GM10266 (cell line): ENCODE data around the gene ZDHHC1.

ENCODE experiments used
- DNase-seq: peaks from one replicate; pipeline ENCODE4 v3.0.0; 2012; ENCODE audit errors: extremely low spot score
- TF ChIP-seq, protein P1 (sequence below): IDR thresholded peaks from 2 replicates; pipeline ENCODE4 v1.5.1; 2012; ENCODE audit warnings: mild to moderate bottlenecking, low read depth; ENCODE audit not compliant: control insufficient read depth, insufficient read depth; ENCODE audit errors: missing control alignments

Gene ZDHHC1, protein sequence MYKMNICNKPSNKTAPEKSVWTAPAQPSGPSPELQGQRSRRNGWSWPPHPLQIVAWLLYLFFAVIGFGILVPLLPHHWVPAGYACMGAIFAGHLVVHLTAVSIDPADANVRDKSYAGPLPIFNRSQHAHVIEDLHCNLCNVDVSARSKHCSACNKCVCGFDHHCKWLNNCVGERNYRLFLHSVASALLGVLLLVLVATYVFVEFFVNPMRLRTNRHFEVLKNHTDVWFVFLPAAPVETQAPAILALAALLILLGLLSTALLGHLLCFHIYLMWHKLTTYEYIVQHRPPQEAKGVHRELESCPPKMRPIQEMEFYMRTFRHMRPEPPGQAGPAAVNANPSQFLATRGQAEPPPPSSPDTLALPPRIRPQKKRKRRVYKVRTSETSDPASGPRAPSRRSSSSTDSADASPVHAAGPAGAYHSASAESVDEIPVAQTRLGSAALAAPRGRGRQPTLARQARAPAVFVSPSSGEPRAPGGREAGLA

DNA sequence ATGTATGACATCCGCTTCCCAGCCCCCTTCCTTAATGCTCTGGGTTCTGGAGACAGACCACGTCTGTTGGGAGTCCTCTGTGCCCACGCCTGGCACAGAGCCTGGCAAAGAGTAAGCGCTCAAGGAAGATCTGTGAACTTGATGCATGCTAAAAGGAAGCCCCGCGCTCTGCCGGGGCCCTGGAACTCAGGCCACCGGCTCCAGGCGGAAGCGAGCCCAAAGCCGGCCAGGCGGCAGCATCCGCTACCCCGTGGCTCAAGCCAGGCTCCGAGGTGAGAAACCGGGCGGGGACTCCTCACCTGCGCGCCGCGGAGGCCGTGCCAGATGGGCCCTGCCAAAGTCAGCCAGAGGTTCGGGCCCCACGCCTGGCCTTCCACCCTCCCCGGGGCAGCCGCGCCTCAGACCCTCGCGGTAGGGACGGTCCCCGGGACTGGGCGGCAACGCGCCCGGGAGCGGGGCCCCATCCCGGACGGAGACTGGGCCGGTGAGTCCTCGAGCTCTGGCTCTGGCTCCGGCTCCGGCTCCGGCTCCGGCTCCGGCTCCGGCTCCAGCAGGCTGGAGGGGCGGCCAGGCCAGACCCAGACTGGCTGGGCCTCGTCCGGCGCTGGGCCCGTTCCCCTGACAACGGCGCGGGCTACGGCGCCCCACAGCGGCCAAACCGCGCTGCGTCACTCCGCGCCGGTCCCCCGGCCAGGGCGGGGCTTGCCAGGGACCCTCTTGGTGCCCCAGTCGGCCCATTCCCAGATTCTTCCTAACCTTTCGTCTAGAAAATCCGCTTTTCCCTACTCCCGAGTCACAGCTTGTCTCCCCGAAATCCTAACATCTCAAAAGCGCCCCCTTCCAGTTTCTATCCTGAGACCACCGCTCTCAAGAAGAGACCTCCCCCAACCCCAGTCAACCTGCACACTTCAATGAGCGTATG is at the start of gene ZDHHC1:
ZDHHC1 (minus strand) TSS at position 606 of the 922 bp plus-strand sequence. CDS start 8,702 bp downstream, outside the sequence.
- DNase-seq = peak; percentile 90
- TF ChIP-seq, protein P1, sequence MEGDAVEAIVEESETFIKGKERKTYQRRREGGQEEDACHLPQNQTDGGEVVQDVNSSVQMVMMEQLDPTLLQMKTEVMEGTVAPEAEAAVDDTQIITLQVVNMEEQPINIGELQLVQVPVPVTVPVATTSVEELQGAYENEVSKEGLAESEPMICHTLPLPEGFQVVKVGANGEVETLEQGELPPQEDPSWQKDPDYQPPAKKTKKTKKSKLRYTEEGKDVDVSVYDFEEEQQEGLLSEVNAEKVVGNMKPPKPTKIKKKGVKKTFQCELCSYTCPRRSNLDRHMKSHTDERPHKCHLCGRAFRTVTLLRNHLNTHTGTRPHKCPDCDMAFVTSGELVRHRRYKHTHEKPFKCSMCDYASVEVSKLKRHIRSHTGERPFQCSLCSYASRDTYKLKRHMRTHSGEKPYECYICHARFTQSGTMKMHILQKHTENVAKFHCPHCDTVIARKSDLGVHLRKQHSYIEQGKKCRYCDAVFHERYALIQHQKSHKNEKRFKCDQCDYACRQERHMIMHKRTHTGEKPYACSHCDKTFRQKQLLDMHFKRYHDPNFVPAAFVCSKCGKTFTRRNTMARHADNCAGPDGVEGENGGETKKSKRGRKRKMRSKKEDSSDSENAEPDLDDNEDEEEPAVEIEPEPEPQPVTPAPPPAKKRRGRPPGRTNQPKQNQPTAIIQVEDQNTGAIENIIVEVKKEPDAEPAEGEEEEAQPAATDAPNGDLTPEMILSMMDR = peak; percentile 79

DNA sequence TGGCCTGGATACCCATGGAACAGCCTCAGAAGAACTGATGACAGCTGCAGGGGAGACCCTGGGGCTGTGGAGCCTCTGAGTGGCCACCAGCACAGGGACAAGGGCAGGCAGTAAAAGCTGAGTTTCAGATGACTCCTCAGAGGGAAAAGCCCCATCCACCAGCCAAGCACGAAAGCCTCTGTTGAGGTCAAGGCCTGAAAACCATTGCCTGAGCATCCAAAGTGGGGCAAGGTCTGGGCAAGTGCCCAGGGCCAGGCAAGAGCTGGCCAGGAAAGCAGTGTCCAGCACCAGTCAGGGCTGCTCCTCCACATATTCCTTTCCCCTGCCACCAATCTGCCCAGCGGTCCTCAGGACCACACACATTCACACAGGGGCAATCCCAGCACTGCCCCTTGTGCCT is 48.3 kb upstream of the ZDHHC1 start:
- DNase-seq = no peak
- TF ChIP-seq, protein P1 = no peak

DNA sequence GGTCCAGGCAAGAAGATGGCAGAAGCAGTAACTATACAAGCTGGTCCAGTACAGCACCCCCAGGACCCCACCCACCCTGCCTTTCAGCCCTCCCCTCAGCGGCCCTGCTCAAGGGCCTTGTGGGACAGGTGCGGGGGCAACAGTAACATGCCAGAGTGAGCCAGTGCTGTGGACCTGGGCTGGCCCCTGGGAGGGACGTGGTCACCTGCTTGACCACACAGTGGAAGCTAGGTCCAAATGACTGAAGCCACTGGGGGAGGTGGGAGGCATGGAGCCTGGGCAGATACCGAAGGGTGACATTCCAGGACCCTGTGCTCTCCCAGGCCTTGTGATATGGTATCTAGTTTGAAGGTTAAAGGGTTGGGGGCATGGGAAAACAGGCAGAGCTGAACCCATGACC is 47.4 kb upstream of the ZDHHC1 start:
- TF ChIP-seq, protein P1 = no peak
- DNase-seq = no peak

DNA sequence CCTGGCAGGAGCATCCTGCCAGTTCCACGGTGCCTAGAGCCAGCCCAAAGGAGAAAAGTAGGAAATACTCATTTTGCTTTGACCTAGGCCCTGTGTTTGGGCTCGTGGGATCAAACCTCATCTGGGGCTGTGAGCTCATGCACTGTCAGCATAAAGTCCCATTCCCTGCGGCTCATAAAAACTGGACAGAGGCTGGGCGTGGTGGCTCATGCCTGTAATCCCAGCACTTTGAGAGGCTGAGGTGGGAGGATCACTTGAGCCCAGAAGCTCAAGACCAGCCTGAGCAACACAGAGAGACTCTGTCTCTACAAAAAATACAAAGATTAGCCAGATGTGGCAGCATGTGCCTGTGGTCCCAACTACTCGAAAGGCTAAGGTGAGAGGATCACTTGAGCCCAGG is 46.8 kb upstream of the ZDHHC1 start:
- no peak for DNase-seq
- TF ChIP-seq, protein P1 = no peak

DNA sequence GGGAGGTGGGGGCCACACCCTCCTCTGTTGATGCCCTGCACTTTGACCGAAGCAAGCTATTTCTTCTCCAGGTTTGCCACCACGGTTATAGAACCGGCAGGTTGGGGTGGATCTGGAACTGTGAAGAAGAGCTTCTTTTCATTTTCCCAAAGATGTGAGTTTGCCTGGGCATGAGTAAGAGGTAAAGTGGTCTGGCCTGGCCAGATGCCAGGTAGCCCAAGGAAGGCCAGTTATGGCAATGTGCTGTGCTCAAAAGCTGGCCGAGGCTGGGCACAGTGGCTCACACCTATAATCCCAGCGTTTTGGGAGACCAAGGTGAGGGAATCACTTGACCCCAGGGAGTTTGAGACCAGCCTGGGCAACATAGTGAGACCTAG is 46.0 kb upstream of the ZDHHC1 start:
- no peak for DNase-seq
- TF ChIP-seq, protein P1 = no peak

DNA sequence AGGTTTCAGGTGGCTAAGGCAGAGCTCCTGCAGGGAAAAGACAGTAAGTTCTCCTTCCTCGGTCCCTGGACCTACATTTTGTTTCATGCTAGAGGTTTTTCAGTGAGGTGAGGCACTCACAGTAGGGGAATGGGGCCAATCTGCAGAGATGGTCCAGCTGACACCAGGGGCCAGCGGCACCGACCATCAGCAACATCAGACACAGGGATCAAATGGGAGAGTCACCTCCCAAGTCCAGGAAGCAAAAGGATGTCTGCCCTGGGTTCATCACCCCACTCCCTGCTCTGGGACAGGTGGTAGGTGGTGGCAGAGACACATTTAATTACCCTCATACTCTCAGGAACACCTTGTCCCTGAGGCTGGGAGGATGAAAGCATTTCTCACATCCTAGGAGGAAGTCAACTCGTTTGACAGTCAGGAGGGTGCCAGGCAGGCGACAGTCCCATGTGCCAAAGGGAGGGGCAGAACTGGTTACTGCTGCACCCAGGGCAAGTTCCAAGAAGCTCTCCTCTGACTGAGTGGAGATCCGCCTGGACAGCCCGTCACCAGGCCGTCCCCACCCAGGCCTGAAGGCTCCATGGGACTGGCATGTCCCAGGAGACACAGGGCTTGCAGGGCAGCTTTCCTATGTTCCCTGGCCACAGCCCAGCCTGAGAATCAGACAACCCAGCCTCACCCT is 45.5 kb upstream of the ZDHHC1 start:
- TF ChIP-seq, protein P1 = no peak
- DNase-seq = no peak
